ENCODE results near the gene ZNF121.

Gene ZNF121

DNA sequence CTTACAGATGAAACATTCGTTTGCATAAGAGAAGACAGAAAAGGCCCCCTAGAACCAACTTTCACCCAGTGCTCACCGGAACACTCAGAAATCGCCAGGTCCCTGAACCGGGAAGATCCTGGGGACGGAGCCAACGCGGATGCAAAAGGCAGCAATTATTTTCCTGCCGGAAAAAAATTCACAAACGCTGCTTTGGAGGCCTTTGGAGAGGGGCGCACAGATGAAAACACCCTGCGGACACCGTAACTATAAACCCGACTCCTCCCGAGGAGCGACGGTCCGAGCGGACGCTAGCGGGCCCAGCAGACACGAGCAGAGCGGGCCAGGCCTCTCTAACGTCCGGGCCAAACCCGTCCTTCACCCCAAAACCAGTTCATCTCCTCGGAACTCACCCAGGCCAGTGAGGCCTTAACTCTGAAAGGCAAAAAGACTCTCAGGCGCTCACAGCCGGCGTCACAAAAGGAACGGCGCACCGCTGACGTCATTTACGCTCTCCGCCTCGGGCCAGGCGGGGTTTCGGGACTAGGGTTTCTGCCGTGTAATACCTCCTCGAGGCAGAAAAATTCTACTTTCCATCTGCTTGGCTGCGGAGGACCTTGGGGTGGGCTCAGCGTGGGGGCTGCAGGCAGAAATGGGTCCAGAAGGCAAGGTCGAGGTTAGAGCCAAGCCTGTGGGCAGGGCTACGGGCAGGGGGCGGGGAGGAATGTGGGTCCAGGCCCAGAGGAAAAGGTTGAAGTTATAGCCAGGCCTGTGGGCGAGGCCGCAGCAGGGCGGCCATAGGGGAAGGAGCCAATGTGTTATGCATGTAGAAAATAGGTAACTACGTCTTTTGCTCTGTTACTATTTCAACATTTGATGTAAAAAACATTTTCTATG lies 45.9 kb downstream of the ZNF121 start, which contains the start of gene ZNF426:
ZNF426 (minus strand) TSS at position 463 of the 876 bp plus-strand sequence. CDS start 2,413 bp downstream, outside the sequence.
- DNase-seq (ENCODE audit: low spot score) = no peak

DNA sequence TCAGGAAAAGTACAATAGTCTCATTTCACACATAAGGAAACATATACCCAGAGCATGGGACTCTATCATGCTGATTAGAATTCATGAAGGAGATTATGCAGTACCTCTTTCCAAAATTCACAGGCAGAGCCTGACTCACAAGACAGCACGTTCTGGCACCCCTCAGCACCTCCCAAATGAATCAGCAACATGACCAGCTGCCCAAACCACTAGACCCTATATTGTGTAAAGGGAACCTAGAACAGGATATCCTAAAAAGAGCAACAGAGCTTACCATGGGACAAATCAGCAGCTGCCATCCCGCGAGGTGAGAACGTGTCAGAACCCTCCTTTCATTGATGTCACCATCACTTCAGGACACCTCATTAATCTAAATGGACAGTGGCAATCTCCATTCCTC lies 48.4 kb downstream of the ZNF121 start:
- DNase-seq (ENCODE audit: low spot score) = peak; percentile 48

DNA sequence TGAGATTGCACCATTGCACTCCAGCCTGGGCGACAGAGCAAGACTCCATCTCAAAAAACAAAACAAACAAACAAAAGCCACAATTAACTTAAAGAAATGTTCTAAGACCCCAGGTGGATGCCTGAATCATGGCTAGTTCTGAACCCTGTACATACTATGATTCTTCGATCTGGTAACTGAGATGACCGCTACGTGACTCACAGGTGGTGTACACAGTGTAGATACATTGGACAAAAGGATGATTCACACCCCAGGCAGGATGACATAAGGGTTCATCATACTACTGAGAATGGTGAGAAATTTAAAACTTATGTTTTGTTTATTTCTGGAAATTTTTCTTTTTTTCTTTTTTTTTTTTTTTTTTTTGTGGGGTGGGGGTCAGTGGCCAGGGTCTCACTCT lies 52.4 kb downstream of the ZNF121 start:
- DNase-seq (ENCODE audit: low spot score) = peak; percentile 93

DNA sequence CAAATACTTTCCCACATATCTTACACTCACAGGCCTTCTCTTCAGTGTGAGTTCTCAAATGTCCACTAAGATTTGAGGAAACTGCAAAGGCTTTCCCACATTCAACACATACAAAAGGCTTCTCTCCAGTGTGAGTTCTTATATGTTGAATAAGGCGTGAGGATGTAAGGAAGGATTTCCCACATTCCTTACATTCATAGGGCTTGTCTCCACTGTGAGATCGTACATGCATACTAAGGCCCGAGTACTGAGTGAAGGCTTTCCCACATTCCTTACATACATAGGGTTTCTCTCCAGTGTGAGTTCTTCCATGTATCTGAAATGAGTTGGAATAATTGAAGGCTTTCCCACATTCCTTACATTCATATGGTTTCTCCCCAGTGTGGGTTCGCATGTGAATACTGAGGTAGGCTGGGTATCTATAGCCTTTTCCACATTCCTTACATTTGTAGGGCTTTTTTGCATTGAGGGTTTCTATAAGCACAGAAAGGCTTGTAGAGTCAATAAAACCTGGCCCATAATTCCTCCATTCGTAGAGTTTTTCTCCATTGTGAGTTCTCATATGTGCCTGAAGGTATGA lies 55.5 kb downstream of the ZNF121 start:
- no peak for DNase-seq (ENCODE audit: low spot score)

DNA sequence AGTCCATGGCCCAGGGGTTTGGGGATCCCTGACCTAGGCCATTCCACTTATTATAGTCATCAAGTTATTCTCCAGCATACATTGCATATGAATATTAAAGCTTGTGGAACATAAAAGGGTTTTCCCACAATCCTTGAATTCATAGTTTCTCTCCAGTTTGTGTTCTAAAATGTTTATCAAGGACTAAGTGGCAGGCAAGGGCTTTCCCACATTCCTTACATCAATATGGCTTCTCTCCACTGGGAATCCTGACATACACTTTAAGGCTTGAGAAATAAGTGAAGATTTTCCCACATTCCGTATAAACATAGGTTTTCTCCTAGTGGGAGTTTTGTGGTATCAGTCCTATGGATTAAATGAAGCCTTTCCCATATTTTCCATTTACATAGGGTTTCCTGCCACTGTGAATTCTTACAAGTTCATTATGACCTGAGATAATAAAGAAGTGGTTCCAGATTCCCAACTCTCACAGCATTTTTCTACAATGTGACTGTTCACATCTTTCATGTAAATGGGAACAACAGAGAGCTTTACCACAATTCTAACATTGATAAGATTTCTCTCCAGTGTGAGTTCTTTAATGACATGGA lies 60.3 kb downstream of the ZNF121 start:
- no peak for DNase-seq (ENCODE audit: low spot score)
